ENCODE measurements around the gene SLC39A1.

- TF ChIP-seq CTCF (IDR thresholded peaks at IDR 0.05) (no peak), POLR2A (IDR thresholded peaks at IDR 0.05; ENCODE audit: low read length) (no peak), SREBF2 (IDR thresholded peaks at IDR 0.05) (no peak), NPAS2 (CRISPR knock-in tag; IDR thresholded peaks at IDR 0.05; ENCODE audit: borderline replicate concordance) (no peak), BCL3 (IDR thresholded peaks at IDR 0.05) (no peak), EP300 (IDR thresholded peaks at IDR 0.05) (no peak), SMC3 (IDR thresholded peaks at IDR 0.05) (no peak), MAZ (IDR thresholded peaks at IDR 0.05; ENCODE audit: borderline replicate concordance, low read depth, low read length) (no peak), HDAC2 (IDR thresholded peaks at IDR 0.05) (no peak), FOSL2 (IDR thresholded peaks at IDR 0.05) (no peak), FOSL2 (CRISPR knock-in tag; IDR thresholded peaks at IDR 0.05) (no peak), ZFP36 (IDR thresholded peaks at IDR 0.05; ENCODE audit: borderline replicate concordance, partially characterized antibody) (no peak)
Measured at GRCh38 chr1:153960206-153960605, 3.1 kb downstream of the SLC39A1 start.

Data from A549 (cell line).